Measurements from ENCODE around the gene COG3.

Gene COG3

GRCh38 chr13:45448965-45449559, 15.7 kb upstream of the COG3 start:
- DNase-seq: no peak

- no peak for DNase-seq
Measured at GRCh38 chr13:45451282-45451681, 13.5 kb upstream of the COG3 start.

DNA sequence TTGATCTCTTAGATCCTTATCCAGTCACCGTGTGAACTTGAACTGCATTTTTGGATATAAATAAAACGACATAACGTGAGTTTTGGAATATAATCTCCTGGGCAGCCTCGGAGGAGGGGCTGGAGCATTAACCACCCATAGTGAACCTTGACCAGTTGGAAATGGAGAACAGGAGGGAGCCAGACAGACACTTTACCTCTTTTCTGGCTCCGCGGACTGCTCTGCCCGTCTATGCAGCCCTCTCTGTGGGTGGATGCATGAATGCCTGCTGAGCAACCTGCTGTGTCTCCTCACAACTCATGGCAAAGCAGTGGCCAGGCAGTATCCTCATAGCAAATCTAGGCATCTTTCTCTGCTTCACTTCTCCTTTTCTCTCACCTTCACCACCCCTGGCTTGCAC, 10.5 kb upstream of the COG3 start:
- DNase-seq: no peak

DNA sequence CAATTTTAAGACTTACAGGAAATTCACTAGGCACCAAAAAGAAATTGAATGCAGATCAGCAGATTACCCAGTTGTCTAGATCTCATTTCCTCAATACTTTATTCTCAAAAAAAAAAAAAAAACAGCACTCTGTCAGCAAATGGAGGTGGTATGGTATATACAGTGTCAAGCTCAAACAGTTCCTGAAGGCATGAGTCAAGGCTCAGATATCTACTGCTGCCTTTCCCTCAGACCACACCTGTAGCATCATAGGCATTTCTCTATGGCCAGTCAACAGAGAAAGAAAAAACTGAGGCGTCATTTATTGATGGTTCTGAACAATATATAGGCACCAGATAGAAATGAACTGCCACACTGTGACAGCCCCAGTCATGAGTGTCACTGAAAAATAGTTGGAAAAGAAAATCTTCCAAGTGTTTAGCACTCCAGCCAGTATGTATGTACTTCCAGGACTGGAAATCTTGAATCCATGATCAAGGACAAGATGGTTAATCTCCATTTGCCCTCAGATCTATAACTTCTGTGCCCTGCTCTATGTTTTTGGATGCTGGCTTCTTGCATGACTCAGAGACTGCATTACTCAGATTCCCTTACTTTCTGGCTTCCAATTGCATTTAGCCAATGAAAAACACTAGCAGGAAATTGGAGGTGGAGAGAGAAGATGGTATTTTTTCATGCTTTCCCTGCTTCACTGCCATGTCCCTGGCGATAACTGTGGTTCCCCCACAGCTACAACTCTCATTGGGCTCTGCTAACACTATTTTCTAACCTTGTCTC, 8.4 kb upstream of the COG3 start:
- DNase-seq: no peak

DNA sequence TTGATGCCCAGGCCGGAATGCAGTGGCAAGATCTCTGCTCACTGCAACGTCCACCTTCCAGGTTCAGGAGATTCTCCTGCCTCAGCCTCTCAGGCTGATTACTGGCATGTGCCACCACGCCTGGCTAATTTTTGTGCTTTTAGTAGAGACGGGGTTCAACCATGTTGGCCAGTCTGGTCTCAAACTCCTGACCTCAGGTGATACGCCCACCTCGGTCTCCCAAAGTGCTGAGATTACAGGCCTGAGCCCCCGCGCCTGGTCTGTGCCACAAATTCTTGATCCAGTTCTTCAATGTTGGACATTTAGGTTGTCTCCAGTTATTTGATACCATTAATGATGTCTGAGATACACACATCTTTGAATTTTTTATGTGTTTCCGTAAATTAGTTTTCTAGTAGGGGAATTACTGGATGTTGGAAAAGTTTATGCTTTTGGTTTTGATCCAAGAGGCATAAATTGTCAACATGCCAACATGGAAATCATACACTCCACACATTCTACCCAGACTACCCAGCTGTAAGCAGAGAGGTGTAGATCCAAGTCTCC, 525 bp upstream of the COG3 start:
- no peak for DNase-seq

DNA sequence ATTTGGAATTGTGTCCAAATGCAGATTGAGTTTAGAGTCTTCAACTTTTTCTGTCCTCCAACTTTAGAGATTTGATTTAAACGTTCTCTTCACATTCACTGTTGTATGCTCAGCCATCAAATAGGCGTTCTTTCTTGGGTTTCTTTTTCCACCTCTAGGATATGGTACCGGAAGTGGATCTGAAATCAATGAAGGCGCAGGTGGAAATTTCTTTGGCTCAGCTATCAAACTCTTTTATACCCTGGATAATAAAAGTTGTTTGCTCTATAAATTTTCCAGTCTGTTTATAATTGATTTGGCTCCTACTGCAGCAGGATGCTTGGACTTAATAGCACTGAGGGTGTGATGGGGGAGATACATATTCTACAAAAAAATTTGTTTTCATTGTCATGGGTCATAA, 1.6 kb downstream of the COG3 start:
- no peak for DNase-seq

DNA sequence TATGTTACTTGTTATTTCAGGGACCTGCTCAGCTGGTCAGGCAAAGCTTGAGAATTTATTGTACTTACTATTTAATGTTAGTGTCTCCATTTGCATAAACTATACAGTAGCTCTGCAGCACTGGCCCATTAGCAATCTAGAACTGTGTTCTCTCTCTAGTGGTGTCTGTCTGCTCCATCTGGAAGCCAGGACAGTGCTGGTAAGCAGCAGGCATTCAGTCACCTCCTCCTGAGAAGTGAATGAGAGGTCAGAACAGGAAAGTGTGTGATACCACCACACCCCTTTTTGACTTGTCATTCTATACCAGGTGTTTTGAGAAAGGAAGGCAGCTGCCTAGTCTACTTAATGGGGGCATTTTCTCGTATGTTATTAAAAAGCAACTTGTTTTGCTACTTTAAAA, 3.9 kb downstream of the COG3 start:
- no peak for DNase-seq

GRCh38 chr13:45472171-45472705, 7.5 kb downstream of the COG3 start:
- DNase-seq: no peak

DNA sequence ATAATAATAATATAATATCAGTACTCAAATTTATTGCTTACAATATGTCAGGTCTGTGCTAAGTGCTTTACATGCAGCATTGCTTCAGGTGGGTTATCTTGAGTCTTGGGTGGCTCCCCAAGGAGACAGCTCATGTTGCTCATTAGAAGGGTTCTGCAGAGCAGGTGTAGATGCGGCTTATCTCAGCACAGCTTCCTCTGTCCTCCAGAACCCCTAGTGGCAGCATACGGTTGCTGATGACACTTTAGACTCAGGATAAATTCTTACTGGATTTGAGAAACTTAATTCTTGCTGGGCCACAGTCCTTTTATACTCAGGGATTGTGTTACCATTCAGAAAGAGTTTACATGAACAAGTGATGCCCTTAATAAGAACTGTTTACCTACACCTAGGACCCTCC, 8.9 kb downstream of the COG3 start:
- peak; percentile 15 to 23 for DNase-seq

DNA sequence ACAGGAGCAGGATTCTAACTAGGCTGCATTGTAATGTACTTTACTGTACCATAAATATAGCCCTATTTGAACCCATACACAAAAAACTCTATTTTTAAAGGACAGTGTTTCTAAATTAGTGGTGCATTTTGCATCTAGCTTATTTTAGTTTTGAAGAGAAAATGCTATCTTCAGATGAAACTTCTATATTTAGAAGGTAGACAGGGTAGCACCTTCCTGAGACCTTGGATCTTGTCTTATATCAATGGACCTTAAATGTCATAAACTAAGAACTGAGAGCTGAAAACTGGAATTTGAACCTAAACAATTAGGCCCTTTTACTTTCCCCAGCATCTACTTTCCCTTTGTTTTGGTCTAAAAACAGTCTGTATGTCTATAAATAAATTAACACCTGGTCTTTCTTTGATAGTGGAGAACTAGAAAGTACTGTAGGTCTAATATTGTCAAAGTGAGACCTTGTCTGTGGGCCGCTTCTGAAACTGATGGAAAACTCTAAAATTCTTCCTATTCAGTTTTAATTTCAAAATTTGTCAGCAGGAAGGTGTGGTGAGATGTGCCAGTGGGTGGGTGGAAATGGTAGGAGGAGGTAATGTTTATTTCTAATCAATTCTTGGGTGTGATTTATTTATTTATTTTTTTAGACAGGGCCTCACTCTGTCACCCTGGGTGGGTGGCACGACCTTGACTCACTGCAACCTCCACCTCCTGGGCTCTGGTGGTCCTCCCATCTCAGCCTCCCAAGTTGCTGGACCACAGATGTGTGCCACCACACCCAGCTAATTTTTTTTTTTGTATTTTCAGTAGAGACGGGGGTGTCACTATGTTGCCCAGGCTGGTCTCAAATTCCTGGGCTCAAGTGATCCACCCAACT, 10.1 kb downstream of the COG3 start:
- no peak for DNase-seq

GRCh38 chr13:45479661-45480060, 14.9 kb downstream of the COG3 start:
- no peak for DNase-seq

GRCh38 chr13:45481688-45482087, 16.9 kb downstream of the COG3 start:
- no peak for DNase-seq

GRCh38 chr13:45482571-45483173, 17.9 kb downstream of the COG3 start:
- no peak for DNase-seq

GRCh38 chr13:45487604-45488003, 22.9 kb downstream of the COG3 start:
- no peak for DNase-seq

- peak; percentile 20 to 47 for DNase-seq
Measured at GRCh38 chr13:45490068-45490467, 25.3 kb downstream of the COG3 start.

DNA sequence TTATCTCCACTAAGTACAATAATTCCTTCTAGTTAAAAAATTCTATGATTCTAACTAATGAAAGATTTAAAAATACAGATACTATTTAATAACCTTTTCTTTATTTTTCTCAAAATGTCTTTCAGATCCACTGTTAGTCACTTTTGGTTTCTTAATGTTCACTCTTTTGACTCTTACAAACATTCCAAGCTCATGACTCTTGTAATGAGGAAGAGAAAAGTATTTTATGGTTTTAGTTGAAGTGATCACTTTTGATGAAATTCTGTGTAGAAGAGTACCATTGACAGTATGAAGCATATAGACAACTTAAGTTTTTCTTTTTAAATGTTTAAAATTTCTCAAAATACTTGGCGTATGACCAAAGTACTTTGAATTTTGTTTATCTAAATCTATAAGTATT, 27.8 kb downstream of the COG3 start:
- no peak for DNase-seq

GRCh38 chr13:45496942-45497341, 32.2 kb downstream of the COG3 start:
- DNase-seq: no peak

DNA sequence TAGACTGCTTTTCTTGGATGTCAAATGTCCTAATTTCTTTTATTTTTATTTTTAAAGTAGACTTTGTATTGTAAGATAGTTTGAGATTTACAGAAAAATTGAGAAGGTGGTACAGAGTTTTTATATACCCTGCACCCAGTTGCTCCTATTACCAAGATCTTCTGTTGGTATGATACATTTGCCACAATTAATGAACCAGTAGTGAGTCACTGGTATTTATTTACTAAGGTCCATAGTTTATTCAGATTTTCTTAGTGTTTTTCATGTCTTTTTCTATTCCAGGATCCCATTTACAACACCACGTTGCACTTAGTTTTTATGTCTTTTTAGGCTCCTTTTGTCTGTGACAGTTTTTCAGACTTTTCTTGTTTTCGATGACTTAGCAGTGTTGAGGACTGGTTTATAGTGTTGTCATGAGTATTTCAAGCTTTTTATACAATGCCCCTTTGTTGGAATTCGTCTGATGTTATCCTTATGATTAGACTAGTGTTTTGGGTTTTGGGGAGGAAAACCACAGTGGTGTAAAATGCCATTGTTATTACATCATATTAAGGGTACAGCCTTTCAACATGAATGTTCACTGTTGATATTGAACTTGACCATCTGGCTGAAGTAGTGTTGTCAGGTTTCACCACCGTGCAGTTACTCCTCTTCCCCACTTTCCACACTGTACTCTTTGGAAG, 35.9 kb downstream of the COG3 start:
- no peak for DNase-seq

DNA sequence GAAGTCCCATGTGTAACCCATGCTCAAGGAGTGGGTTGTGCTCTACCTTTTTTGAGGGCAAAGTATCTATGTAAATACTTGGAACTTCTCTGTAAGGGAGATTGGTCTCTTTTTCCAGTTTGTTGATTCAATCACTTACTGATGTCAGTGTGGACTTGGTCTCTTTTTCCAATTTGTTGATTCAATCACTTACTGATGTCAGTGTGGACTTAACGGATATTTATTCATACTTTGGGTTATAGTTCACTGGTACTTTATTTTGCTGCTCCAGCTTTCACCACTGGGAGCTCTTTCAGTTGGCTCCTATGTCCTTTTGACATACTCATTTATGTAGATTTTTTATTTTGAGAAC, 36.4 kb downstream of the COG3 start:
- DNase-seq: no peak

- no peak for DNase-seq
Measured at GRCh38 chr13:45503658-45504057, 38.9 kb downstream of the COG3 start.

GRCh38 chr13:45506811-45507210, 42.1 kb downstream of the COG3 start:
- DNase-seq: no peak

DNA sequence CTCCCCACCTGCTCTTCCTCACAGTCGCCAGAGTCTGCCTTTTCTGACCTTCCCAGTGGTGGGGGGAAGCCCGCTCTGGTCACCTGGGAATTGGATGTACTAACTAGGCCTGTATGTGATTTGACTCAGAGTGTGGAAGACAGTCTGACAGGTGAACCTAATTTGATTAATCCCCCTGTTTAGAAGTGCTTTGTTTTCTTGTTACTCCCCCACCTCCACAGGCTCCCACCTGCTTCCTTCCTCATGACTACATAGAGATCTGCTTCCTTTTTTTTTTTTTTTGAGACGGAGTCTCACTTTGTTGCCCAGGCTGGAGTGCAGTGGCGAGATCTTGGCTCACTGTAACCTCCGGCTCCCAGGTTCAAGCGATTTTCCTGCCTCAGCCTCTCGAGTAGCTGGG, 44.0 kb downstream of the COG3 start:
- DNase-seq: no peak
